HG03378 (cell line): ENCODE results near the gene FRZB.

ENCODE experiments used
- ATAC-seq: cut with Tn5 transposase; IDR thresholded peaks from one replicate; pipeline ENCODE4 v1.9.1; 2021; ENCODE audit warnings: mild to moderate bottlenecking, moderate library complexity; ENCODE audit not compliant: unreplicated experiment

Gene FRZB

DNA sequence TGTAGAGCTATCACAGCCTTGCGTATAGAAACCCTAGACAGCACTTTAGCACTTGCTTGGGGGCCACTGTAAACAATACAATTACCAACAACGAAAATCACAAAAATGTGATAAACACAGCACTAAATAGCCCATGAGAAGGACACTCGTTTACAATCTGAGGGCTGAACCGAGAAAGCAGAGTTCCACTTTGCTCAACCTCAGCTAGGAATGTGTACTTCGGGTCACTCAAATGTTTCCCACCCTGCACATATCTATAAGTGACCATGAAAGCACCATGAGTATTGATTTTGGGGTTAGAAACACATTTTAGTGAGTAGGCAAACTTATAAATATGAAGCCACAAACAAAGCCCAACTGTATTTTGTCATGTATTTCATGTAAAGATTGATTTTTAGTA is 62.3 kb downstream of the FRZB start:
- no peak for ATAC-seq

GRCh38 chr2:182798736-182799135 is 67.7 kb downstream of the FRZB start:
- ATAC-seq = no peak

DNA sequence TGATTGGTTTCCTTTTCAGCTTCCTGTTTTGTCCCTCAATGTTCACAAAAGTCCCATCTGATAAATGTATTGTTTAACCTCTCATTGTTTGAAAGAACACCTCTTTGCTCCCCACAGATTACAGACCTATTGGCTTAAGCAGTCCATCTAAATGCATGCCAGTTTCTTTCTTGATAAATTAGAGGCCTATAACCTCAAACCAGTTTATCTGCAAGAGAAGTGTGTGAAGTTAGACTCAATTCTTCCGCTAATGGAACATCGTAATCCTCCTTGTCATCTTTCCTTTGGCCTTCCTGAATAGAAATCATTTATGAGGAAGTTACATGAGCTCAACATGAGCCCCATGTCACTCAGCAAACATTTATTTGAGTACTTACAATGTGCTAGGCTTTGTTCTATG is 74.0 kb downstream of the FRZB start:
- no peak for ATAC-seq

DNA sequence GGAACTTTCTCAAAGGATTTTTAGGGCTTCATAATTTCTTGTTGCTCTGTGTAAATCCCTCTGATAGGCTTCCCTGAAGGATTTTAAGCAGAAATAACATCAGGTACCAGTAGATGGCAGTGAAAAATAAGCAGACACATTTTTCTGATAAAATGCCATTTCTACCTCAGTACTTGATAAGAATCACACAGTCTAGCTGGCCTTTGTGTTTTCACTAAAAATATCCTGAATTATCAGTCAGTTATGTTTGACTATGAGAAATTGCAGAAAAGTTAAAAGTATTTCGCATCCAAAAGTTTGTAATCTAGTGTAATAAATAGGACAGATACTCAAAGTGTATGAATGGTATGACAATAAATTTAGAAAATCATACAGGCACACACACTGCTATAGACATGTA is 81.7 kb downstream of the FRZB start:
- ATAC-seq = no peak

- no peak for ATAC-seq
Observed at GRCh38 chr2:182784058-182784706, 82.3 kb downstream of the FRZB start.
